Measurements from ENCODE around the gene LZIC. TPM values are rescaled to one million over a fixed set of nuclear protein-coding genes. Genes with fewer than 3 reads are reported as not detected.

The LZIC gene
- total and polyA plus RNA-seq, 9 of the 15 experiments (the other 6 are each of a cell fraction or from before 2014, with no cell fraction given): 32.9 to 109 (median 61.7) TPM

- TF ChIP-seq, protein P1, sequence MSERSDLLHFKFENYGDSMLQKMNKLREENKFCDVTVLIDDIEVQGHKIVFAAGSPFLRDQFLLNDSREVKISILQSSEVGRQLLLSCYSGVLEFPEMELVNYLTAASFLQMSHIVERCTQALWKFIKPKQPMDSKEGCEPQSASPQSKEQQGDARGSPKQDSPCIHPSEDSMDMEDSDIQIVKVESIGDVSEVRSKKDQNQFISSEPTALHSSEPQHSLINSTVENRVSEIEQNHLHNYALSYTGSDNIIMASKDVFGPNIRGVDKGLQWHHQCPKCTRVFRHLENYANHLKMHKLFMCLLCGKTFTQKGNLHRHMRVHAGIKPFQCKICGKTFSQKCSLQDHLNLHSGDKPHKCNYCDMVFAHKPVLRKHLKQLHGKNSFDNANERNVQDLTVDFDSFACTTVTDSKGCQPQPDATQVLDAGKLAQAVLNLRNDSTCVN (CRISPR knock-in tag; IDR thresholded peaks at IDR 0.05): no peak
- TF ChIP-seq KAT8 (IDR thresholded peaks at IDR 0.05; ENCODE audit: low read depth) (no peak), SUPT5H (IDR thresholded peaks at IDR 0.05) (no peak), DACH1 (IDR thresholded peaks at IDR 0.05; ENCODE audit: partially characterized antibody) (peak; percentile 25), ZKSCAN3 (CRISPR knock-in tag; IDR thresholded peaks at IDR 0.05) (no peak), KLF16 (IDR thresholded peaks at IDR 0.05) (no peak), TAF15 (IDR thresholded peaks at IDR 0.05; ENCODE audit: low read depth, low read length) (no peak), ZFP30 (CRISPR knock-in tag; IDR thresholded peaks at IDR 0.05; ENCODE audit: borderline replicate concordance) (no peak), EHMT2 (IDR thresholded peaks at IDR 0.05) (no peak), ETV5 (CRISPR knock-in tag; IDR thresholded peaks at IDR 0.05; ENCODE audit: low read depth) (no peak), SIN3A (IDR thresholded peaks at IDR 0.05; ENCODE audit: borderline replicate concordance in 2 of 2, control insufficient read depth in 1 of 2, low read depth in 2 of 2, low read length in 2 of 2) (no peak), PYGO2 (tag; IDR thresholded peaks at IDR 0.05) (no peak), NFE2 (IDR thresholded peaks at IDR 0.05; ENCODE audit: low read depth) (no peak), PKNOX1 (IDR thresholded peaks at IDR 0.05) (0 out of 2 replicates have a peak, but pooled peaks have one; percentile 14), POLR2H (tag; IDR thresholded peaks at IDR 0.05; ENCODE audit: low read depth) (no peak), CBX3 (IDR thresholded peaks at IDR 0.05; ENCODE audit: borderline replicate concordance in 1 of 2, low read length in 2 of 2) (no peak)
- TF ChIP-seq, protein P2, sequence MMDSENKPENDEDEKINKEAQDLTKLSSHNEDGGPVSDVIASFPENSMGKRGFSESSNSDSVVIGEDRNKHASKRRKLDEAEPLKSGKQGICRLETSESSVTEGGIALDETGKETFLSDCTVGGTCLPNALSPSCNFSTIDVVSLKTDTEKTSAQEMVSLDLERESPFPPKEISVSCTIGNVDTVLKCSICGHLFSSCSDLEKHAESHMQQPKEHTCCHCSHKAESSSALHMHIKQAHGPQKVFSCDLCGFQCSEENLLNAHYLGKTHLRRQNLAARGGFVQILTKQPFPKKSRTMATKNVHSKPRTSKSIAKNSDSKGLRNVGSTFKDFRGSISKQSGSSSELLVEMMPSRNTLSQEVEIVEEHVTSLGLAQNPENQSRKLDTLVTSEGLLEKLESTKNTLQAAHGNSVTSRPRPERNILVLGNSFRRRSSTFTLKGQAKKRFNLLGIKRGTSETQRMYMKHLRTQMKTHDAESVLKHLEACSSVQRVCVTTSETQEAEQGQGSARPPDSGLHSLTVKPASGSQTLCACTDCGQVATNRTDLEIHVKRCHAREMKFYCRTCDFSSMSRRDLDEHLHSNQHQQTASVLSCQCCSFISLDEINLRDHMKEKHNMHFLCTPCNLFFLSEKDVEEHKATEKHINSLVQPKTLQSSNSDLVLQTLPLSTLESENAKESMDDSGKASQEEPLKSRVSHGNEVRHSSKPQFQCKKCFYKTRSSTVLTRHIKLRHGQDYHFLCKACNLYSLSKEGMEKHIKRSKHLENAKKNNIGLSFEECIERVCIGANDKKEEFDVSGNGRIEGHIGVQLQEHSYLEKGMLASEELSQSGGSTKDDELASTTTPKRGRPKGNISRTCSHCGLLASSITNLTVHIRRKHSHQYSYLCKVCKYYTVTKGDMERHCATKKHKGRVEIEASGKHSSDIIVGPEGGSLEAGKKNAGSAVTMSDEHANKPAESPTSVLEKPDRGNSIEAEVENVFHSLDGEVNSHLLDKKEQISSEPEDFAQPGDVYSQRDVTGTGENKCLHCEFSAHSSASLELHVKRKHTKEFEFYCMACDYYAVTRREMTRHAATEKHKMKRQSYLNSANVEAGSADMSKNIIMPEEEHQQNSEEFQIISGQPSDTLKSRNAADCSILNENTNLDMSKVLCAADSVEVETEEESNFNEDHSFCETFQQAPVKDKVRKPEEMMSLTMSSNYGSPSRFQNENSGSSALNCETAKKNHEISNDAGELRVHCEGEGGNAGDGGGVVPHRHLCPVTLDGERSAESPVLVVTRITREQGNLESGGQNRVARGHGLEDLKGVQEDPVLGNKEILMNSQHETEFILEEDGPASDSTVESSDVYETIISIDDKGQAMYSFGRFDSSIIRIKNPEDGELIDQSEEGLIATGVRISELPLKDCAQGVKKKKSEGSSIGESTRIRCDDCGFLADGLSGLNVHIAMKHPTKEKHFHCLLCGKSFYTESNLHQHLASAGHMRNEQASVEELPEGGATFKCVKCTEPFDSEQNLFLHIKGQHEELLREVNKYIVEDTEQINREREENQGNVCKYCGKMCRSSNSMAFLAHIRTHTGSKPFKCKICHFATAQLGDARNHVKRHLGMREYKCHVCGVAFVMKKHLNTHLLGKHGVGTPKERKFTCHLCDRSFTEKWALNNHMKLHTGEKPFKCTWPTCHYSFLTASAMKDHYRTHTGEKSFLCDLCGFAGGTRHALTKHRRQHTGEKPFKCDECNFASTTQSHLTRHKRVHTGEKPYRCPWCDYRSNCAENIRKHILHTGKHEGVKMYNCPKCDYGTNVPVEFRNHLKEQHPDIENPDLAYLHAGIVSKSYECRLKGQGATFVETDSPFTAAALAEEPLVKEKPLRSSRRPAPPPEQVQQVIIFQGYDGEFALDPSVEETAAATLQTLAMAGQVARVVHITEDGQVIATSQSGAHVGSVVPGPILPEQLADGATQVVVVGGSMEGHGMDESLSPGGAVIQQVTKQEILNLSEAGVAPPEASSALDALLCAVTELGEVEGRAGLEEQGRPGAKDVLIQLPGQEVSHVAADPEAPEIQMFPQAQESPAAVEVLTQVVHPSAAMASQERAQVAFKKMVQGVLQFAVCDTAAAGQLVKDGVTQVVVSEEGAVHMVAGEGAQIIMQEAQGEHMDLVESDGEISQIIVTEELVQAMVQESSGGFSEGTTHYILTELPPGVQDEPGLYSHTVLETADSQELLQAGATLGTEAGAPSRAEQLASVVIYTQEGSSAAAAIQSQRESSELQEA (IDR thresholded peaks at IDR 0.05; ENCODE audit: low read depth): no peak
- TF ChIP-seq, protein P3, sequence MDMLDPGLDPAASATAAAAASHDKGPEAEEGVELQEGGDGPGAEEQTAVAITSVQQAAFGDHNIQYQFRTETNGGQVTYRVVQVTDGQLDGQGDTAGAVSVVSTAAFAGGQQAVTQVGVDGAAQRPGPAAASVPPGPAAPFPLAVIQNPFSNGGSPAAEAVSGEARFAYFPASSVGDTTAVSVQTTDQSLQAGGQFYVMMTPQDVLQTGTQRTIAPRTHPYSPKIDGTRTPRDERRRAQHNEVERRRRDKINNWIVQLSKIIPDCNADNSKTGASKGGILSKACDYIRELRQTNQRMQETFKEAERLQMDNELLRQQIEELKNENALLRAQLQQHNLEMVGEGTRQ (CRISPR knock-in tag; IDR thresholded peaks at IDR 0.05): no peak
Measured at GRCh38 chr1:9886092-9886742, 57.0 kb downstream of the LZIC start (continued).

Measured in K562 (cell line).